Endothelial cell of umbilical vein (primary cell): Measurements from ENCODE around the gene SRBD1. TPM values are rescaled to one million over a fixed set of nuclear protein-coding genes. Genes with fewer than 3 reads are reported as not detected.

Experiments used
- BruUV-seq: library from RNA; stranded (reverse); fragments of 400-500 nt; replicated peaks from 2 replicates; lab custom pipeline; 2021; lab: Mats Ljungman, UMichigan
- CTCF ChIA-PET: fragments of 300-600, 350-600 bp; sonication (Branson Sonifier 250); formaldehyde crosslinking; loops from one replicate; lab custom pipeline; 2021; ENCODE audit warnings: antibody characterized with exemption, inconsistent platforms; lab: Charles Lee
- POLR2A ChIA-PET: fragments of 300-600, 350-600 bp; sonication (Branson Sonifier 250); formaldehyde crosslinking; loops from one replicate; lab custom pipeline; 2021; ENCODE audit warnings: antibody characterized with exemption, inconsistent platforms; lab: Charles Lee
- DNase-seq: peaks from one replicate; pipeline ENCODE4 v3.0.0-alpha.2; 2011; ENCODE audit warnings: low read depth, low spot score
- FAIRE-seq: peaks from 2 replicates; lab custom pipeline; 2011; peaks lifted over from hg19 to GRCh38; lab: Jason Lieb, UNC
- H2AFZ ChIP-seq: 2 replicates; pipeline ENCODE4 v1.6.0; 2012; ENCODE audit warnings: low read depth, low read length, control low read depth, inconsistent platforms
- H3K27ac ChIP-seq: 2 replicates; pipeline ENCODE4 v1.5.1; 2011; ENCODE audit warnings: low read depth, mild to moderate bottlenecking, control low read depth, low read length, moderate library complexity; ENCODE audit not compliant: insufficient read depth
- H3K27me3 ChIP-seq, 2 experiments: 2 replicates each; pipeline versions ENCODE4 v1.6.0 to v1.6.1; 2011; ENCODE audit warnings: low read length in 2 of 2, mixed read lengths in 1 of 2; ENCODE audit not compliant: control insufficient read depth in 2 of 2, insufficient read depth in 2 of 2
- H3K36me3 ChIP-seq, 2 experiments: 2 replicates in 1 of 2; 3 replicates in 1 of 2; pipeline ENCODE4 v1.5.1; 2011; ENCODE audit warnings: low read length in 2 of 2, mild to moderate bottlenecking in 1 of 2, moderate library complexity in 1 of 2; ENCODE audit not compliant: control insufficient read depth in 2 of 2, insufficient read depth in 2 of 2; ENCODE audit errors: extremely low read depth in 1 of 2
- H3K4me1 ChIP-seq: 3 replicates; pipeline ENCODE4 v1.5.1; 2011; ENCODE audit warnings: mild to moderate bottlenecking, low read length; ENCODE audit not compliant: control insufficient read depth, insufficient read depth; ENCODE audit errors: extremely low read depth
- H3K4me2 ChIP-seq: 2 replicates; pipeline ENCODE4 v1.6.1; 2011; ENCODE audit warnings: low read length, control low read depth, mixed read lengths; ENCODE audit not compliant: insufficient read depth
- H3K4me3 ChIP-seq, 3 experiments: fragments of 200-600 bp in 1 of 3; sonication (generic), shearing (Covaris generic) in 1 of 3; replicated peaks in 1 of 3; 2 replicates each; pipeline ENCODE4 v1.5.1; 2011 to 2016; ENCODE audit warnings: control low read depth in 3 of 3, low read length in 3 of 3, mild to moderate bottlenecking in 2 of 3, inconsistent platforms in 1 of 3, low read depth in 1 of 3, moderate library complexity in 1 of 3; ENCODE audit not compliant: insufficient read depth in 1 of 3
- H3K79me2 ChIP-seq: 2 replicates; pipeline ENCODE4 v1.6.0; 2012; ENCODE audit warnings: low read length, inconsistent platforms; ENCODE audit not compliant: control insufficient read depth, insufficient read depth
- H3K9ac ChIP-seq: replicated peaks from 2 replicates; pipeline ENCODE3; 2011; ENCODE audit warnings: low read length, control low read depth; ENCODE audit not compliant: insufficient read depth; ENCODE audit errors: extremely low read depth
- H3K9me1 ChIP-seq: replicated peaks from 3 replicates; pipeline ENCODE4 v1.6.0; 2011; ENCODE audit warnings: mild to moderate bottlenecking, low read length; ENCODE audit not compliant: control insufficient read depth, insufficient read depth; ENCODE audit errors: extremely low read depth
- H3K9me3 ChIP-seq: replicated peaks from 2 replicates; pipeline ENCODE4 v1.5.1; 2012; ENCODE audit warnings: low read length, inconsistent platforms; ENCODE audit not compliant: control insufficient read depth, insufficient read depth
- H4K20me1 ChIP-seq: replicated peaks from 2 replicates; pipeline ENCODE3; 2011; ENCODE audit warnings: mild to moderate bottlenecking, low read length; ENCODE audit not compliant: control insufficient read depth, insufficient read depth; ENCODE audit errors: extremely low read depth
- EZH2 ChIP-seq: IDR thresholded peaks from 2 replicates; pipeline ENCODE4 v1.6.1; 2012; ENCODE audit warnings: borderline replicate concordance, low read depth, mild to moderate bottlenecking, moderate library complexity, low read length, inconsistent platforms; ENCODE audit not compliant: severe bottlenecking
- FOS ChIP-seq: IDR thresholded peaks from 2 replicates; pipeline ENCODE4 v1.6.1; 2011; ENCODE audit warnings: mild to moderate bottlenecking, low read length, moderate library complexity, borderline replicate concordance; ENCODE audit not compliant: insufficient read depth
- GATA2 ChIP-seq: IDR thresholded peaks from 2 replicates; pipeline ENCODE4 v1.7.0; 2011; ENCODE audit warnings: low read depth, mild to moderate bottlenecking, moderate library complexity, mixed read lengths, low read length; ENCODE audit not compliant: insufficient read length, insufficient read depth
- JUN ChIP-seq: IDR thresholded peaks from 2 replicates; pipeline ENCODE4 v1.6.1; 2011; ENCODE audit warnings: borderline replicate concordance, low read depth; ENCODE audit not compliant: insufficient read length, insufficient read depth
- MYC ChIP-seq: IDR thresholded peaks from one replicate; pipeline ENCODE4 v1.6.1; 2011; ENCODE audit warnings: mild to moderate bottlenecking, low read depth, low read length
- POLR2A ChIP-seq: IDR thresholded peaks from 2 replicates; pipeline ENCODE4 v1.6.1; 2012; ENCODE audit warnings: low read depth, mild to moderate bottlenecking, control low read depth, low read length
- POLR2AphosphoS5 ChIP-seq: IDR thresholded peaks from 2 replicates; pipeline ENCODE4 v1.6.1; 2012; ENCODE audit warnings: low read depth, mild to moderate bottlenecking, control low read depth, low read length, moderate library complexity; ENCODE audit not compliant: insufficient read depth
- dilution Hi-C: fragments of 300-500 bp; cut with MboI; formaldehyde crosslinking; loops from one replicate; pipeline ENCODE4 v1.15.0; 2019; ENCODE audit warnings: low sequenced_read_pairs; ENCODE audit not compliant: extremely low pct_ligation_motif_present
- intact Hi-C: fragments of 100-400 bp; cut with micrococcal nuclease; formaldehyde crosslinking; loops from one replicate; pipeline ENCODE4 v1.10.0; 2022
- polyA plus RNA-seq, 4 experiments: library from polyadenylated mRNA; depleted of rRNA in 3 of 4; stranded (reverse) in 3 of 4; unstranded in 1 of 4; fragments of >200 nt; gene quantifications; 2 replicates each; pipeline versions ENCODE4 v1.2.1 to v1.2.3, GENCODE V29; 2011 to 2012; ENCODE audit warnings: missing spikeins in 1 of 4
- total RNA-seq: library from RNA; stranded (reverse); gene quantifications from 2 replicates; pipeline ENCODE4 v1.2.3, GENCODE V29; 2021
- TF ChIP-seq, protein P1 (sequence below), 2 donors: IDR thresholded peaks; 1 replicate in 1 of 2; 2 replicates in 1 of 2; pipeline ENCODE4 v1.5.1; 2011; ENCODE audit warnings: low read length in 2 of 2, mild to moderate bottlenecking in 2 of 2, moderate library complexity in 2 of 2, control low read depth in 1 of 2, inconsistent platforms in 1 of 2, low read depth in 1 of 2; ENCODE audit not compliant: insufficient read depth in 1 of 2; ENCODE audit errors: extremely low read depth in 1 of 2
- TF ChIP-seq, protein P2 (sequence below): IDR thresholded peaks from 2 replicates; pipeline ENCODE4 v1.6.1; 2011; ENCODE audit not compliant: insufficient read depth, insufficient read length

The SRBD1 gene
- total and polyA plus RNA-seq, 2 donors (not counting 3 experiments of a cell fraction or from before 2014, with no cell fraction given) = 3.7 to 12.5 TPM

DNA sequence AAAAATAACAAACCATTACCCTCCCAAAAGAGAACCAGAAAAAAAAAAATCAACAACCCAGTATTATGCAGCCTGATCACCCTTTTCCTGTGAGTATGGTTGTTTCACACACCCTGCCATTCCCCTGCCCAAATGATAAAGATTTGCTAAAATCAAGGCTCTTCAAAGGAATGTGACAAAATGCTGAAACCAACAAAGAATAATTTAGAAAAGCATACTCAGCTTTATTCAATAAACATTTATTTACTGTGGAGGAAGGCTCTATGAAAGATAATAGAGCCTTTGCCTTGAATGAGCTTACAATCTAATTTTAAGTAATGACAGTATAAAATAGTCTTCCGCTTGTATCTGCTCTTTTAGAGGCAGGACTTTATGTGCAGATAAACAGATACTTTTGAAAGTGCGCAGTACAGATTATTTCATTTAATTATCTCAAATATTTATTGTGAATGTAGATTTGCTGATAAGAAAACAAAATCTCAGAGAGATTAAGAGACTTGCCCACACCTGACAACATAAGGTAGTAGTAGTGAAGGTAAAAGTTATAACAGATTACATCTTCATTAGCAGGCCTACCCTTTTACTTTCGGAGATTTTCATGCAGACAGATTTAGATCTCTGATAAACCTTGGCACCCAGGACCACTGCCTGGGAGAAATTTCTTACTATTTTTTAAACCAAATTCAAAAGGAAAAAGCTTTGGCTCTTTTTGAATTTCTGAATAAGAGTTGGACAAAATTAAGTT lies 211.9 kb downstream of the SRBD1 start:
- ChIA-PET CTCF (no interaction called here), POLR2A (no interaction called here)
- no peak for TF ChIP-seq JUN
- no peak for TF ChIP-seq POLR2A
- no peak for TF ChIP-seq MYC
- TF ChIP-seq GATA2 = no peak
- TF ChIP-seq FOS = no peak
- no peak for TF ChIP-seq POLR2AphosphoS5
- no peak for TF ChIP-seq EZH2
- TF ChIP-seq, protein P1, sequence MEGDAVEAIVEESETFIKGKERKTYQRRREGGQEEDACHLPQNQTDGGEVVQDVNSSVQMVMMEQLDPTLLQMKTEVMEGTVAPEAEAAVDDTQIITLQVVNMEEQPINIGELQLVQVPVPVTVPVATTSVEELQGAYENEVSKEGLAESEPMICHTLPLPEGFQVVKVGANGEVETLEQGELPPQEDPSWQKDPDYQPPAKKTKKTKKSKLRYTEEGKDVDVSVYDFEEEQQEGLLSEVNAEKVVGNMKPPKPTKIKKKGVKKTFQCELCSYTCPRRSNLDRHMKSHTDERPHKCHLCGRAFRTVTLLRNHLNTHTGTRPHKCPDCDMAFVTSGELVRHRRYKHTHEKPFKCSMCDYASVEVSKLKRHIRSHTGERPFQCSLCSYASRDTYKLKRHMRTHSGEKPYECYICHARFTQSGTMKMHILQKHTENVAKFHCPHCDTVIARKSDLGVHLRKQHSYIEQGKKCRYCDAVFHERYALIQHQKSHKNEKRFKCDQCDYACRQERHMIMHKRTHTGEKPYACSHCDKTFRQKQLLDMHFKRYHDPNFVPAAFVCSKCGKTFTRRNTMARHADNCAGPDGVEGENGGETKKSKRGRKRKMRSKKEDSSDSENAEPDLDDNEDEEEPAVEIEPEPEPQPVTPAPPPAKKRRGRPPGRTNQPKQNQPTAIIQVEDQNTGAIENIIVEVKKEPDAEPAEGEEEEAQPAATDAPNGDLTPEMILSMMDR (IDR thresholded peaks at IDR 0.05; ENCODE audit: extremely low read depth in 1 of 2, insufficient read depth in 1 of 2, low read depth in 1 of 2, low read length in 2 of 2) = no peak
- TF ChIP-seq, protein P2, sequence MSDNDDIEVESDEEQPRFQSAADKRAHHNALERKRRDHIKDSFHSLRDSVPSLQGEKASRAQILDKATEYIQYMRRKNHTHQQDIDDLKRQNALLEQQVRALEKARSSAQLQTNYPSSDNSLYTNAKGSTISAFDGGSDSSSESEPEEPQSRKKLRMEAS = no peak
- Histone ChIP-seq H4K20me1 (no peaks in the 10 kb centered on the region), H3K27ac (no peak overlapping the region), H3K4me1 (no peaks in the 10 kb centered on the region), H3K9me1 (no peaks in the 10 kb centered on the region), H3K9me3 (no peaks in the 10 kb centered on the region), H3K4me3 (no peak overlapping the region), H2AFZ (no peak overlapping the region), H3K4me2 (no peak overlapping the region), H3K27me3 (no peaks in the 10 kb centered on the region), H3K79me2 (no peaks in the 10 kb centered on the region), H3K36me3 (no peaks in the 10 kb centered on the region), H3K9ac (no peak overlapping the region)
- FAIRE-seq = no peak
- no peak for DNase-seq
- BruUV-seq = no TSS peak
- dilution Hi-C loops (no loop called here), intact Hi-C loops (no loop called here)
